ENCODE measurements around the gene KRT77.
A peak's percentile ranks its signal among the peaks of the same experiment; 100 is the strongest.

The KRT77 gene

GRCh38 chr12:52686756-52687487, 16.4 kb downstream of the KRT77 start:
- H2AFZ ChIP-seq (ENCODE audit: low read length), result no peak overlapping the region
- DNase-seq (ENCODE audit: low spot score), result no peak
- H4K91ac ChIP-seq (ENCODE audit: low read depth, low read length, poor library complexity), result no peak overlapping the region
- no peak overlapping the region for H4K8ac ChIP-seq (ENCODE audit: low read depth, low read length)
- H3K4me1 ChIP-seq (ENCODE audit: control insufficient read depth in 2 of 2, insufficient read depth in 1 of 2, low read depth in 1 of 2, low read length in 2 of 2), result peaks cover 0 to 14% of the 10 kb centered on the region in 2 donors
- no peak overlapping the region for H2BK120ac ChIP-seq (ENCODE audit: low read depth, low read length)
- H3K23ac ChIP-seq (ENCODE audit: low read depth, low read length, poor library complexity), result no peak overlapping the region
- no peak overlapping the region for H2AK5ac ChIP-seq (ENCODE audit: low read depth, low read length)
- H2BK12ac ChIP-seq (ENCODE audit: low read length), result no peak overlapping the region
- no peak overlapping the region for H3K14ac ChIP-seq (ENCODE audit: low read length)
- H3K79me1 ChIP-seq (ENCODE audit: low read depth, low read length), result no peaks in the 10 kb centered on the region
- no peak overlapping the region for H3K27ac ChIP-seq (replicated peaks; ENCODE audit: low read length)
- H3K4me3 ChIP-seq (ENCODE audit: low read length in 2 of 2), result no peak overlapping the region
- WGBS, 2 donors (ENCODE audit: extremely low coverage in 2 of 2, insufficient read length in 2 of 2, insufficient replicate concordance in 1 of 2), result no CpG with 5 or more reads among the region's 9 CpGs
- no peak overlapping the region for H3K4me2 ChIP-seq (ENCODE audit: insufficient read depth, low read length, poor library complexity, severe bottlenecking)
- H3K9me3 ChIP-seq (replicated peaks in 1 of 2; ENCODE audit: control insufficient read depth in 2 of 2, insufficient read depth in 1 of 2, low read depth in 1 of 2, low read length in 2 of 2), result no peaks in the 10 kb centered on the region
- peaks cover 0 to 38% (median 10%) of the 10 kb centered on the region in 3 experiments for H3K27me3 ChIP-seq (ENCODE audit: control insufficient read depth in 3 of 3, insufficient read depth in 3 of 3, low read depth in 1 of 3, low read length in 3 of 3)
- no peak overlapping the region for H2BK5ac ChIP-seq (ENCODE audit: low read length)
- H2BK15ac ChIP-seq (ENCODE audit: low read length), result no peak overlapping the region
- H3K9ac ChIP-seq (ENCODE audit: low read depth, low read length, poor library complexity), result no peak overlapping the region
- H3K4ac ChIP-seq (ENCODE audit: low read length), result no peak overlapping the region
- no peaks in the 10 kb centered on the region for H3K36me3 ChIP-seq (replicated peaks in 1 of 2; ENCODE audit: control insufficient read depth in 2 of 2, insufficient read depth in 2 of 2, low read length in 2 of 2)
- H3K18ac ChIP-seq (ENCODE audit: low read length), result no peak overlapping the region

GRCh38 chr12:52686063-52686462, 17.3 kb downstream of the KRT77 start:
- Histone ChIP-seq H3K9ac (ENCODE audit: low read depth, low read length, poor library complexity) (no peak overlapping the region), H3K27ac (replicated peaks; ENCODE audit: low read length) (no peak overlapping the region), H2BK120ac (ENCODE audit: low read depth, low read length) (no peak overlapping the region), H3K18ac (ENCODE audit: low read length) (no peak overlapping the region), H3K14ac (ENCODE audit: low read length) (no peak overlapping the region), H2AFZ (ENCODE audit: low read length) (no peak overlapping the region), H3K23ac (ENCODE audit: low read depth, low read length, poor library complexity) (no peak overlapping the region), H4K8ac (ENCODE audit: low read depth, low read length) (no peak overlapping the region), H2BK5ac (ENCODE audit: low read length) (no peak overlapping the region), H3K27me3 (ENCODE audit: control insufficient read depth in 3 of 3, insufficient read depth in 3 of 3, low read depth in 1 of 3, low read length in 3 of 3) (peaks cover 0 to 30% (median 8%) of the 10 kb centered on the region in 3 experiments), H3K4me1 (ENCODE audit: control insufficient read depth in 2 of 2, insufficient read depth in 1 of 2, low read depth in 1 of 2, low read length in 2 of 2) (peaks cover 0 to 10% of the 10 kb centered on the region in 2 donors), H2BK12ac (ENCODE audit: low read length) (no peak overlapping the region), H2AK5ac (ENCODE audit: low read depth, low read length) (no peak overlapping the region), H3K4ac (ENCODE audit: low read length) (no peak overlapping the region), H4K91ac (ENCODE audit: low read depth, low read length, poor library complexity) (no peak overlapping the region), H3K4me3 (ENCODE audit: low read length in 2 of 2) (no peak overlapping the region), H3K4me2 (ENCODE audit: insufficient read depth, low read length, poor library complexity, severe bottlenecking) (no peak overlapping the region), H3K36me3 (replicated peaks in 1 of 2; ENCODE audit: control insufficient read depth in 2 of 2, insufficient read depth in 2 of 2, low read length in 2 of 2) (no peaks in the 10 kb centered on the region), H2BK15ac (ENCODE audit: low read length) (no peak overlapping the region), H3K79me1 (ENCODE audit: low read depth, low read length) (no peaks in the 10 kb centered on the region), H3K9me3 (replicated peaks in 1 of 2; ENCODE audit: control insufficient read depth in 2 of 2, insufficient read depth in 1 of 2, low read depth in 1 of 2, low read length in 2 of 2) (no peaks in the 10 kb centered on the region)
- no CpG with 5 or more reads among the region's 3 CpGs for WGBS, 2 donors (ENCODE audit: extremely low coverage in 2 of 2, insufficient read length in 2 of 2, insufficient replicate concordance in 1 of 2)
- DNase-seq (ENCODE audit: low spot score), result no peak

GRCh38 chr12:52685406-52685890, 17.9 kb downstream of the KRT77 start:
- no peaks in the 10 kb centered on the region for H3K9me3 ChIP-seq (replicated peaks in 1 of 2; ENCODE audit: control insufficient read depth in 2 of 2, insufficient read depth in 1 of 2, low read depth in 1 of 2, low read length in 2 of 2)
- no peak overlapping the region for H3K18ac ChIP-seq (ENCODE audit: low read length)
- peaks cover 0 to 24% (median 4%) of the 10 kb centered on the region in 3 experiments for H3K27me3 ChIP-seq (ENCODE audit: control insufficient read depth in 3 of 3, insufficient read depth in 3 of 3, low read depth in 1 of 3, low read length in 3 of 3)
- peaks cover 0 to 6% of the 10 kb centered on the region in 2 donors for H3K4me1 ChIP-seq (ENCODE audit: control insufficient read depth in 2 of 2, insufficient read depth in 1 of 2, low read depth in 1 of 2, low read length in 2 of 2)
- H4K8ac ChIP-seq (ENCODE audit: low read depth, low read length), result no peak overlapping the region
- H3K14ac ChIP-seq (ENCODE audit: low read length), result no peak overlapping the region
- no peak overlapping the region for H3K27ac ChIP-seq (replicated peaks; ENCODE audit: low read length)
- H2AFZ ChIP-seq (ENCODE audit: low read length), result no peak overlapping the region
- no peaks in the 10 kb centered on the region for H3K79me1 ChIP-seq (ENCODE audit: low read depth, low read length)
- no peak overlapping the region for H3K4ac ChIP-seq (ENCODE audit: low read length)
- DNase-seq (ENCODE audit: low spot score), result no peak
- H2BK120ac ChIP-seq (ENCODE audit: low read depth, low read length), result no peak overlapping the region
- no peak overlapping the region for H2BK12ac ChIP-seq (ENCODE audit: low read length)
- H2BK5ac ChIP-seq (ENCODE audit: low read length), result no peak overlapping the region
- no peak overlapping the region for H4K91ac ChIP-seq (ENCODE audit: low read depth, low read length, poor library complexity)
- no peak overlapping the region for H3K23ac ChIP-seq (ENCODE audit: low read depth, low read length, poor library complexity)
- H2AK5ac ChIP-seq (ENCODE audit: low read depth, low read length), result no peak overlapping the region
- H3K4me3 ChIP-seq (ENCODE audit: low read length in 2 of 2), result no peak overlapping the region
- no peak overlapping the region for H3K9ac ChIP-seq (ENCODE audit: low read depth, low read length, poor library complexity)
- H3K4me2 ChIP-seq (ENCODE audit: insufficient read depth, low read length, poor library complexity, severe bottlenecking), result no peak overlapping the region
- no peak overlapping the region for H2BK15ac ChIP-seq (ENCODE audit: low read length)
- no CpG with 5 or more reads among the region's 6 CpGs for WGBS, 2 donors (ENCODE audit: extremely low coverage in 2 of 2, insufficient read length in 2 of 2, insufficient replicate concordance in 1 of 2)
- H3K36me3 ChIP-seq (replicated peaks in 1 of 2; ENCODE audit: control insufficient read depth in 2 of 2, insufficient read depth in 2 of 2, low read length in 2 of 2), result no peaks in the 10 kb centered on the region

GRCh38 chr12:52684431-52684830, 18.9 kb downstream of the KRT77 start:
- Histone ChIP-seq H3K9me3 (replicated peaks in 1 of 2; ENCODE audit: control insufficient read depth in 2 of 2, insufficient read depth in 1 of 2, low read depth in 1 of 2, low read length in 2 of 2) (no peaks in the 10 kb centered on the region), H3K23ac (ENCODE audit: low read depth, low read length, poor library complexity) (no peak overlapping the region), H3K9ac (ENCODE audit: low read depth, low read length, poor library complexity) (no peak overlapping the region), H2BK5ac (ENCODE audit: low read length) (no peak overlapping the region), H3K4ac (ENCODE audit: low read length) (no peak overlapping the region), H2AFZ (ENCODE audit: low read length) (no peak overlapping the region), H4K91ac (ENCODE audit: low read depth, low read length, poor library complexity) (no peak overlapping the region), H3K4me3 (ENCODE audit: low read length in 2 of 2) (no peak overlapping the region), H3K36me3 (replicated peaks in 1 of 2; ENCODE audit: control insufficient read depth in 2 of 2, insufficient read depth in 2 of 2, low read length in 2 of 2) (no peaks in the 10 kb centered on the region), H3K79me1 (ENCODE audit: low read depth, low read length) (no peaks in the 10 kb centered on the region), H3K4me2 (ENCODE audit: insufficient read depth, low read length, poor library complexity, severe bottlenecking) (no peak overlapping the region), H2AK5ac (ENCODE audit: low read depth, low read length) (no peak overlapping the region), H3K14ac (ENCODE audit: low read length) (no peak overlapping the region), H3K4me1 (ENCODE audit: control insufficient read depth in 2 of 2, insufficient read depth in 1 of 2, low read depth in 1 of 2, low read length in 2 of 2) (peaks cover 0 to 6% of the 10 kb centered on the region in 2 donors), H4K8ac (ENCODE audit: low read depth, low read length) (no peak overlapping the region), H2BK120ac (ENCODE audit: low read depth, low read length) (no peak overlapping the region), H3K27me3 (ENCODE audit: control insufficient read depth in 3 of 3, insufficient read depth in 3 of 3, low read depth in 1 of 3, low read length in 3 of 3) (peaks cover 0 to 13% (median 2%) of the 10 kb centered on the region in 3 experiments), H3K27ac (replicated peaks; ENCODE audit: low read length) (no peak overlapping the region), H2BK12ac (ENCODE audit: low read length) (no peak overlapping the region), H2BK15ac (ENCODE audit: low read length) (peak overlapping the region; percentile 35), H3K18ac (ENCODE audit: low read length) (peak overlapping the region; percentile 67)
- WGBS, 2 donors (ENCODE audit: extremely low coverage in 2 of 2, insufficient read length in 2 of 2, insufficient replicate concordance in 1 of 2), result no CpG with 5 or more reads among the region's 2 CpGs
- DNase-seq (ENCODE audit: low spot score), result no peak

Data from neuronal stem cell (in vitro differentiated cells).